Loucy (cell line): Measurements from ENCODE around the gene EXOC7.

Experiments
- CTCF ChIP-seq: fragments of 200-600 bp; sonication (generic); conservative IDR thresholded peaks from 2 replicates; pipeline ENCODE4 v1.5.1; 2014; ENCODE audit warnings: mild to moderate bottlenecking, antibody characterized with exemption, low read length
- EZH2phosphoT487 ChIP-seq: fragments of 200-600 bp; IDR thresholded peaks from 2 replicates; pipeline ENCODE4 v1.6.1; 2018; ENCODE audit warnings: antibody characterized with exemption, mild to moderate bottlenecking, moderate library complexity, borderline replicate concordance

- TF ChIP-seq CTCF: no peak
- no peak for TF ChIP-seq EZH2phosphoT487
Observed at GRCh38 chr17:76032780-76033108, 70.8 kb downstream of the EXOC7 start.
